Measurements from ENCODE around the gene DNAJB4. TPM values are rescaled to one million over a fixed set of nuclear protein-coding genes. Genes with fewer than 3 reads are reported as not detected.

The DNAJB4 gene
- total RNA-seq, 1 donor from 2014 or later = 23.2 TPM

- H3K4me3 Mint-ChIP-seq = peak overlapping the region; percentile 20
Measured at GRCh38 chr1:77983997-77984355, 20.8 kb upstream of the DNAJB4 start.

GRCh38 chr1:77984629-77985028, 20.1 kb upstream of the DNAJB4 start:
- no peak for TF ChIP-seq CTCF (conservative IDR thresholded peaks at IDR 0.05)
- no peak overlapping the region for H3K27ac Mint-ChIP-seq (ENCODE audit: unreplicated experiment)
- no peaks in the 10 kb centered on the region for H3K27me3 Mint-ChIP-seq (ENCODE audit: low read depth)
- no peaks in the 10 kb centered on the region for H3K9me3 Mint-ChIP-seq
- H3K4me3 Mint-ChIP-seq = no peak overlapping the region
- H3K36me3 Mint-ChIP-seq (ENCODE audit: low read depth) = peaks cover 3% of the 10 kb centered on the region
- H3K4me1 Mint-ChIP-seq = peaks cover 28% of the 10 kb centered on the region
- no peak for DNase-seq (ENCODE audit: low read depth, low spot score)

More at GRCh38 chr1:77983997-77984355, 20.8 kb upstream of the DNAJB4 start:
- H3K27me3 Mint-ChIP-seq (ENCODE audit: low read depth) = no peaks in the 10 kb centered on the region
- TF ChIP-seq CTCF (conservative IDR thresholded peaks at IDR 0.05) = no peak
- DNase-seq (ENCODE audit: low read depth, low spot score) = no peak
- H3K36me3 Mint-ChIP-seq (ENCODE audit: low read depth) = peaks cover 3% of the 10 kb centered on the region
- no peak overlapping the region for H3K27ac Mint-ChIP-seq (ENCODE audit: unreplicated experiment)
- no peaks in the 10 kb centered on the region for H3K9me3 Mint-ChIP-seq
- H3K4me1 Mint-ChIP-seq = peaks cover 28% of the 10 kb centered on the region

- Mint-ChIP-seq H3K27ac (ENCODE audit: unreplicated experiment) (no peak overlapping the region), H3K9me3 (no peaks in the 10 kb centered on the region), H3K4me1 (peaks cover 15% of the 10 kb centered on the region), H3K4me3 (no peak overlapping the region), H3K36me3 (ENCODE audit: low read depth) (peaks cover 3% of the 10 kb centered on the region), H3K27me3 (ENCODE audit: low read depth) (no peaks in the 10 kb centered on the region)
- no peak for TF ChIP-seq CTCF (conservative IDR thresholded peaks at IDR 0.05)
- no peak for DNase-seq (ENCODE audit: low read depth, low spot score)
Measured at GRCh38 chr1:77986810-77987209, 17.9 kb upstream of the DNAJB4 start.

- DNase-seq (ENCODE audit: low read depth, low spot score) = no peak
- Mint-ChIP-seq H3K27me3 (ENCODE audit: low read depth) (no peaks in the 10 kb centered on the region), H3K4me3 (no peak overlapping the region), H3K4me1 (peaks cover 13% of the 10 kb centered on the region), H3K36me3 (ENCODE audit: low read depth) (peaks cover 3% of the 10 kb centered on the region), H3K9me3 (no peaks in the 10 kb centered on the region), H3K27ac (ENCODE audit: unreplicated experiment) (no peak overlapping the region)
- TF ChIP-seq CTCF (conservative IDR thresholded peaks at IDR 0.05) = no peak
Measured at GRCh38 chr1:77987919-77988318, 16.8 kb upstream of the DNAJB4 start.

GRCh38 chr1:77989744-77990143, 15.0 kb upstream of the DNAJB4 start:
- DNase-seq (ENCODE audit: low read depth, low spot score) = no peak
- no peaks in the 10 kb centered on the region for H3K9me3 Mint-ChIP-seq
- H3K27ac Mint-ChIP-seq (ENCODE audit: unreplicated experiment) = peak overlapping the region; percentile 13
- peaks cover 5% of the 10 kb centered on the region for H3K36me3 Mint-ChIP-seq (ENCODE audit: low read depth)
- H3K27me3 Mint-ChIP-seq (ENCODE audit: low read depth) = no peaks in the 10 kb centered on the region
- H3K4me1 Mint-ChIP-seq = no peaks in the 10 kb centered on the region
- no peak for TF ChIP-seq CTCF (conservative IDR thresholded peaks at IDR 0.05)
- H3K4me3 Mint-ChIP-seq = no peak overlapping the region

Data from neural crest cell (in vitro differentiated cells).